Activated CD8-positive, alpha-beta memory T cell treated with anti-CD3 and anti-CD28 coated beads, Interleukin-2, amount 10 ng/mL, durations not matched to agents 7 days and 5 days (primary cell): ENCODE results near the gene TPPP2. TPM values are rescaled to one million over a fixed set of nuclear protein-coding genes. Genes with fewer than 3 reads are reported as not detected.
"Not testable (repeated sequence)": the region's sequence is repeated elsewhere in the genome, so short reads cannot be mapped to it uniquely, and the experiment has no call there.

Source experiments
- ATAC-seq: fragments of 150-1000 bp; cut with Tn5 transposase; one replicate; pipeline ENCODE4 v1.10.0; 2021; ENCODE audit warnings: moderate library complexity
- CTCF ChIA-PET: fragments of 350-600 bp; sonication (Branson Sonifier 250); formaldehyde crosslinking; loops from one replicate; lab custom pipeline; 2021; ENCODE audit warnings: antibody characterized with exemption; lab: Charles Lee
- DNase-seq: peaks from one replicate; pipeline ENCODE4 v3.0.0-alpha.2; 2020
- H3K27ac Mint-ChIP-seq: one replicate; pipeline ENCODE4 v1.8.0; 2021; ENCODE audit warnings: mild to moderate bottlenecking, mixed read lengths
- H3K27me3 Mint-ChIP-seq: one replicate; pipeline ENCODE4 v1.8.0; 2021; ENCODE audit warnings: mixed read lengths
- H3K36me3 Mint-ChIP-seq: one replicate; pipeline ENCODE4 v1.8.0; 2021; ENCODE audit warnings: mild to moderate bottlenecking, mixed read lengths
- H3K4me1 Mint-ChIP-seq: one replicate; pipeline ENCODE4 v1.8.0; 2021; ENCODE audit warnings: mixed read lengths
- H3K4me3 Mint-ChIP-seq: one replicate; pipeline ENCODE4 v1.8.0; 2021; ENCODE audit warnings: mild to moderate bottlenecking, moderate library complexity, mixed read lengths
- H3K9me3 Mint-ChIP-seq: one replicate; pipeline ENCODE4 v1.8.0; 2022; ENCODE audit warnings: low read depth, mixed read lengths
- total RNA-seq, 2 experiments: library from RNA; stranded (reverse); gene quantifications; one replicate each; pipeline ENCODE4 v1.2.3, GENCODE V29; 2021

Gene TPPP2
- total RNA-seq, 2 experiments from 2014 or later: not detected

DNA sequence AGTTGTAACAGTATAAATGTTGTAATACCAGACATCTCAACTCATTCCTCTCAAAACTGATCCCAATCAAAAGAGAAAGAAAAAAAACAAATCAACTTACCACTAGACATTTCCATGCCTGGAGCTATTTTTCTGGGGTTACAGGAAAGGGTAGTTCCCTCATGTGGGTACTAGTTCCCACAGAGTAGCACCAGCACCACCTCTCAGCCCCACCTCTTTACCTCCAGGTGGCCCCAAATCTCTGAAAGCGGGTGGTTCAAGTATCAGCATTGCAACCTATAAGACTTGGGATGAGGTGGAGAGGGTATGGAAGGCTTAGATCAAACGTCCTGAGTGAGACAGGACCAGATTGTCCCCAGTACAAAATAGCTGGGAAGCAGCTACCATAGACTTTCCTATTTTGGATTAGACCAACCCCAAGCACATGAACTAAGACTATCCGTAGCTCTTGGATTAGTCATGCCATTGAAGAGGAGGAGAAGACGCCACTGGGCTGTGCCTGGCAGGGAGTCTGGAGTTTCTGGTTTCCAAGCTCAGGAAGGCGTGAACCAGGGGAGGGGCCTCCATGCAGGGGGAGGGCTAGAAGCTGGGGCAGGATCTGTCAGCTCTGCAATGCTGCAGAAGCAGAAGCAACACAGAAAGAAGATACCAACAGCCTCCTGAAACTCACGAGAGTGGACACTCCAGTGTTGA is 31.2 kb upstream of the TPPP2 start, which contains the start of gene SLC39A2:
SLC39A2 (plus strand) TSS at position 620 of the 693 bp plus-strand sequence. CDS start 154 bp downstream, outside the sequence.
- H3K27ac Mint-ChIP-seq: no peak within 1 kb of the TSS
- DNase-seq (no peak), ATAC-seq (no peak)
- CTCF ChIA-PET: interaction anchor here (1.6 to 4.6 kb wide), 3 partner anchors 16 to 106 kb away, joined by 5 to 21 read pairs (median 15); no protein-coding TSS in a partner anchor
- H3K9me3 Mint-ChIP-seq: no peaks in the 10 kb centered on the region
- H3K27me3 Mint-ChIP-seq: no peaks in the 10 kb centered on the region
- H3K36me3 Mint-ChIP-seq: peaks cover 29% of the 10 kb centered on the region
- no peak within 1 kb of the TSS for H3K4me3 Mint-ChIP-seq
- H3K4me1 Mint-ChIP-seq: peaks cover 10% of the 10 kb centered on the region

DNA sequence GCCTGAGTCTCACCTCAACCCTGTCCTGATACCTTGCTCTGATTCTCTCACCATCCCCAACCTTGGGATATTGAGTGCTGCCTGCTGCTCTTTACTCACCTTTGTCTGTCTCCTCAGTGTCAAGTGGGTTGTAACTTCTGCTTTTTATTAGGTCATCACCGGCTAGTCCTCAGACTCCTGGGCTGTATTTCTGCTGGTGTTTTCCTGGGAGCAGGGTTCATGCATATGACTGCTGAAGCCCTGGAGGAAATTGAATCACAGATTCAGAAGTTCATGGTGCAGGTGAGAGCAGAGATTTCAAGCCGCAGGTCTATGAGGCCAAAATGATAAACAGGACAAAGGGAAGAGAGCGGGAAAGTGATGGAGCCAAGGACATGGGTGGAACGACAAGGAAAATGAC is 30.4 kb upstream of the TPPP2 start:
- peaks cover 5% of the 10 kb centered on the region for H3K4me1 Mint-ChIP-seq
- peaks cover 22% of the 10 kb centered on the region for H3K36me3 Mint-ChIP-seq
- H3K4me3 Mint-ChIP-seq: no peak overlapping the region
- no peak for DNase-seq
- H3K27ac Mint-ChIP-seq: no peak overlapping the region
- H3K27me3 Mint-ChIP-seq: no peaks in the 10 kb centered on the region
- CTCF ChIA-PET: interaction anchor here (4.4 to 4.6 kb wide), 2 partner anchors 16 to 28 kb away, joined by 15 to 21 read pairs; no protein-coding TSS in a partner anchor
- ATAC-seq: no peak
- H3K9me3 Mint-ChIP-seq: no peaks in the 10 kb centered on the region

DNA sequence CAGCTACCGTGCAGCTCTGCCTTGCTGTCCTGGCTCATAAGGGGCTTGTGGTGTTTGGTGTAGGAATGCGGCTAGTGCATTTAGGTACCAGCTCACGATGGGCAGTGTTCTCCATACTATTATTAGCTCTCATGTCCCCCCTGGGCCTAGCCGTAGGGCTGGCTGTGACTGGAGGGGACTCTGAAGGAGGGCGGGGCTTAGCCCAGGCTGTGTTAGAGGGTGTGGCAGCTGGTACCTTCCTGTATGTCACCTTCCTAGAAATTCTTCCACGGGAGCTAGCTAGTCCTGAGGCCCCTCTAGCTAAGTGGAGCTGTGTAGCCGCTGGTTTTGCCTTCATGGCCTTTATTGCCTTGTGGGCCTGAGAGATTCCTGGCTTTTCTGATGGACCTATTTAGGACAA is 28.8 kb upstream of the TPPP2 start:
- peaks cover 9% of the 10 kb centered on the region for H3K36me3 Mint-ChIP-seq
- DNase-seq: no peak
- CTCF ChIA-PET: interaction anchor here (1.1 to 3.0 kb wide), 3 partner anchors 14 to 103 kb away, joined by 3 to 13 read pairs (median 6); no protein-coding TSS in a partner anchor
- H3K27me3 Mint-ChIP-seq: no peaks in the 10 kb centered on the region
- H3K4me3 Mint-ChIP-seq: no peak overlapping the region
- no peaks in the 10 kb centered on the region for H3K9me3 Mint-ChIP-seq
- no peaks in the 10 kb centered on the region for H3K4me1 Mint-ChIP-seq
- no peak for ATAC-seq
- no peak overlapping the region for H3K27ac Mint-ChIP-seq

DNA sequence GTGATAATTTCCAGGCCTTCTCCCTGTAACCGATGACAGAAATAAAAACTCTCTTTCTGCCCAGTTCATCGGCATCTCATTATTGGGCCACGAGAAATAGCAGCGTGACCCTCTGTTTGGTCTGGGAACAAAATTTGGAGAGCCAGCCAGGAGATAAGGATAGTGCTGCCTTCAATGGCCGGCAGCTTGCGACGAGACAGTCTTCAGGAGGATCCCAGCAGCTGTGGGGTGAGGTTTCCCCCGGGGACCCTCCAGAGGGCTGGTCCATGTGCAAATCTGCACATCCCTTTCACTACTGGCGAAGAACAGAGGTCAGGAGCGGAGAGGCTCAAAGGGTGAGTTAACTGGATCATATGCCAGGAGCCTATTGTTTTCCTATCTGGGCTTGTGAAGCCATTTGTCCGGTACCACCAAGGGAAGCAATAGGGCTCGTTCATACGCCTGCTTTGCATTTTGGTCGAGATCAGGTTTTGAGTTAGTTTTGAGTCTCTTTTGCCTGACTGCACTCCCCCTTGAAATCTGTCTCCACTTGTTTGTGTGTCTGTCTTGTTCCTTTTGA is 26.1 kb upstream of the TPPP2 start:
- Mint-ChIP-seq H3K4me1 (no peaks in the 10 kb centered on the region), H3K9me3 (no peaks in the 10 kb centered on the region)

DNA sequence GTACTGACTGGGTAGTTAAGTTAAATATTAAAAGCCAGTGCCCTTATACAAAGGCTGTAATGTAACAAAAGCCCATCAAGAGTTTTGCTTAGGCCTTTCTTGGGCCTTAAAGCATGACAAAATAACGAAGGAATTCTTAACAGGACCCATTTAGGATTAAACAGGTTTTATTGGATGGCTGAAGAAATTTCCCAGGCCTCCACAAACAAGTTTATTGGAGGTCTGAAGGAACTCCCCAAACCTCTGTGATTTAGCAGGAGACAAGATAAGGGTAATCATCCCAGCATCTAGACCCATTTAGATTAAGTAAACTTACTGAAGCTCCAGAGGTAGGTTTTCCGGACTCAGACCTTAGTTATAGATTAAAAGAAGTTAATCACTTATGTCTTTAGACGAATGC is 20.3 kb upstream of the TPPP2 start:
- H3K4me1 Mint-ChIP-seq, H3K9me3 Mint-ChIP-seq, H3K4me3 Mint-ChIP-seq, DNase-seq, H3K36me3 Mint-ChIP-seq, CTCF ChIA-PET, H3K27ac Mint-ChIP-seq, ATAC-seq: not testable (repeated sequence)
- H3K27me3 Mint-ChIP-seq: peaks cover 23% of the 10 kb centered on the region

More for the DNA sequence above, 26.1 kb upstream of the TPPP2 start:
- CTCF ChIA-PET: interaction anchor here (1.2 to 3.7 kb wide), 4 partner anchors 10 to 100 kb away, joined by 3 to 29 read pairs (median 4); no protein-coding TSS in a partner anchor
- Mint-ChIP-seq H3K36me3 (no peaks in the 10 kb centered on the region), H3K27me3 (no peaks in the 10 kb centered on the region), H3K27ac (no peak overlapping the region), H3K4me3 (no peak overlapping the region)
- no peak for DNase-seq
- ATAC-seq: no peak

DNA sequence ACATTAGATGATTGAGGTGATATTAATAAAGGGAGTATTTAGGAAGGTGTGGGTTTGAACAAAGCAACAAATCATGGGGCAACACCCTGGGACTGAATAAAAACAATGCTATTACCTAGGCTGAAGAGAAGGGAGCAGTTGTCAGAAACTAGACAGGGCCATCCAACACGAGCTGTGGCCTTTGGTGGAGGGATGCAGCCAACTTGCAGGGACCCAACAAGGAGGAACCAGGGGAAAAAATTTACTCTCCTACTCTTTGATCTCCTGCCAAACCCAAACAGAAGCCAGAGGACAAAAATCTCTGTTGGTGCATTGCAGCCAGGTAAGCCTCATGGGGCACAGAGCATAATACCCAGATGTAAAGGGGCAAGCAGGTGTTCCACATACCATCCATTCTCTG is 18.9 kb upstream of the TPPP2 start:
- H3K4me1 Mint-ChIP-seq: no peaks in the 10 kb centered on the region
- CTCF ChIA-PET: interaction anchor here (2.2 to 11.2 kb wide), 4 partner anchors 29 to 95 kb away, joined by 12 to 170 read pairs (median 122); partner anchors contain the start of gene ZNF219
- DNase-seq (no peak), ATAC-seq (no peak)
- H3K4me3 Mint-ChIP-seq: no peak overlapping the region
- H3K27ac Mint-ChIP-seq: no peak overlapping the region
- H3K36me3 Mint-ChIP-seq: no peaks in the 10 kb centered on the region
- H3K9me3 Mint-ChIP-seq: no peaks in the 10 kb centered on the region
- peaks cover 23% of the 10 kb centered on the region for H3K27me3 Mint-ChIP-seq

DNA sequence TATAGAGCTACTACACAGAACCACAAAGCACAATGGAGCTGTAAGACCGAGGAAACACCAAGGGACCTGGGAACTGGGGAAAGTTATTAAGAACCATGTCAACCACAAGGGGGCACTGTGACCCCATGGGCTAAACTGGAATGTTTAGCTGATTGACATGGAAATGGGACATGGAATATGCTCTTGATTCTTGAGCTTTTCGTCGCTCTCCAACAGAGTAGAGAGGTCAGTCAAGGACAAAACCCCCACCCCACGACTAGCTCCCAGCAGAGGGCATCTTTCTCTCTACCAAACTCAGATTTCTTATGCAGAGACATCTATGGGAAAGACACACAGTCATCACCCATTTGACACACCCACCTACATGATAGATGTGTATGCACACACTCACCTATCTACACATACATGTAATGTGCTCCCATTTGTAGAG is 15.2 kb upstream of the TPPP2 start:
- ATAC-seq (peak; percentile 78), DNase-seq (peak; percentile 83)
- no peaks in the 10 kb centered on the region for H3K9me3 Mint-ChIP-seq
- peaks cover 23% of the 10 kb centered on the region for H3K27me3 Mint-ChIP-seq
- CTCF ChIA-PET: interaction anchor here (0.7 to 11.2 kb wide), 44 partner anchors 9 to 540 kb away, joined by 3 to 170 read pairs (median 5); partner anchors contain the start of genes ARHGEF40, NDRG2, RNASE13 and RNASE8
- H3K4me3 Mint-ChIP-seq: no peak overlapping the region
- no peak overlapping the region for H3K27ac Mint-ChIP-seq
- no peaks in the 10 kb centered on the region for H3K4me1 Mint-ChIP-seq
- H3K36me3 Mint-ChIP-seq: no peaks in the 10 kb centered on the region

DNA sequence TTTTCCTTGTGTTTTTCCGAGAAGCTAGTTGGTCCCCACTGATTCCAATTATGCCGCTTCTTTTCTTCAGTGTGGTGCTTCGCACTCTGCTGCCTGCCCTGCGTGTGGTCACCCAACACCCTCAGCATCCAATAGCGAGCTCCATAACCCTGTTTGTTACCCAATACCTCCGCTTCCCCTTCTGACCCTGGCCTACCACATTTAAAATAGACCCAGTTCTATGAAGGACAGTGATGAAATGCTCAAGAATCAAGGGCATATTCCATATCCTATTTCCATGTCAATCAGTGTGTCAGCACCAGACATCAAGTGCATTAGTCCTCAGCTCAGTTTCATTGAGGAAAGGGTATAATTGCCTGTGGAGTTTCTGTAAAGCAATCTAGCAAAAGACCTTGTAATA is 14.7 kb upstream of the TPPP2 start:
- Mint-ChIP-seq H3K9me3 (no peaks in the 10 kb centered on the region), H3K4me3 (no peak overlapping the region), H3K36me3 (no peaks in the 10 kb centered on the region), H3K27ac (no peak overlapping the region), H3K27me3 (peaks cover 23% of the 10 kb centered on the region), H3K4me1 (no peaks in the 10 kb centered on the region)
- CTCF ChIA-PET: interaction anchor here (0.7 to 11.2 kb wide), 40 partner anchors 8 to 327 kb away, joined by 3 to 170 read pairs (median 6); partner anchors contain the start of genes ARHGEF40, NDRG2, RNASE13 and RNASE8
- DNase-seq (no peak), ATAC-seq (no peak)

DNA sequence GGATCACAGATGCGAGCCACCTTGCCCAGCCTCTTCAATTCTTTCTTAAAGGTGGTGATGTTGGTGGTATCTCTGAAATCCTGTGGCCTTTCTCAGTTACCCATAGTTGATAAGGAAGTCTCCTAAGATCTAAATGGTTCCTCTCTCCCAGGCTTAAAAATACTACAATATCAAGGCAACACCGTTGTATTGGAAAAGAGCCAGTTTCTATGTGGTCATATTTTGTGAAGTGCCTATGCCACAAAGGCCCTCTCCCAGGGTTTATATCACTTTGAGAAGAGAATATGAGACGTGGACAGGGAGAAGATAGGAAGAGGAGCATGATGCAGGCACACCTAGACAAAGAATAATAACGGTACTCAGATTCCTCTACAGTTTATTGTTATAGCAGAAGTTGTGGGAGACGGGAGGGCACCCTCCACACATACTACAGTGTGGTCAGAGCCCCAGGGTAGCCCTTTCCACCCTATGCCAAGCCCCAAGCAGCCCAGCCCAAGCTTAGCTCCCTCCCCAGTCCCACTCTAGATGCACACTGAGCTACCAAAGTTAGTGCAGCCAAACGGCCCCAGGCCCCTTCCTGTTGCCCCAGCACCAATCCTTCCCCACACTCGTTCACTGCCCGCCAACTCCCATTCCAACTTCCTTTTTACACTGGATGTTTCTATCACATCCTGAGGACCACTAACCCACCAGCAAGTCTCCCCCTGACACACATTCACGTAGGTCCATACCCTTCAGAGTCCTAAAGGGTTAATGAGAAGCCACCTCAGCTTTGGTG is 13.4 kb upstream of the TPPP2 start:
- Mint-ChIP-seq H3K27me3 (peaks cover 22% of the 10 kb centered on the region), H3K36me3 (no peaks in the 10 kb centered on the region), H3K4me1 (no peaks in the 10 kb centered on the region), H3K9me3 (no peaks in the 10 kb centered on the region), H3K27ac (no peak overlapping the region), H3K4me3 (no peak overlapping the region)
- ATAC-seq (no peak), DNase-seq (no peak)
- CTCF ChIA-PET: interaction anchor here (1.1 to 11.2 kb wide), 11 partner anchors 7 to 89 kb away, joined by 3 to 170 read pairs (median 26); partner anchors contain the start of genes NDRG2, RNASE13, SLC39A2 and TMEM253

DNA sequence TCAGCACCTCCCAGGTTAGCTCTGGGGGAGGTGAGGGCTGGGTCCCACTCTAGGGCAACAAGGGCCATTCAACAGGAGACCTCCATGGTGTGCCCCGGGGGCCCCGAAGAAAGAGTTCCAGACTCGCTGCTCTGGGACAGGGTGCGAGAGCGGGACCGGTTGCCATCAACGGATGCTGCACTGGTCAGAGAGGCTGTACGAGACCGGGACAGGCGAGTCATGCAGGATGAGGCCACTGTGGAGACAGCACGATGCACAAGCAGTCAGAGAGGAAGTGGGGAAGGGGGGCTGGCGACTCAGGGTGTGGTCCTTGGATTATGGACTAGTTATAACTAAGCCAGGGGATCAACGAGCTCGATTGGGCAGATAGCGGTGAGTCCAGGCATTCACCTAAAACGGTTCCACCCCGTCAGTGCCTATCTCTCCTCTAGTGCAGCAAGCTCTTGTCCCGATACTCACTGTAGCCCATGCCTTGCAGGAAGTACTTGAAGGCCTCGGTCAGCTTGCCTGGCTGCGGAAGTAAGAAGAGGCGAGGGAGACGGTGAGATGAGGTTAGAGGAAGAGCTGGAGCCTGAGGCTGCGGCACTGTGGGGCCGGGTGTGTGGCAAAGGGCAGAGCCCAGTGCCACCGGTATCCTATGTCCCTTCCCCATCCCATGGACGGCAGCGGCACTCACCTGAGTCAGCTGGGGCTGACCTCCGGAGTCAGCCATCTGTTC is 12.3 kb upstream of the TPPP2 start:
- peaks cover 18% of the 10 kb centered on the region for H3K27me3 Mint-ChIP-seq
- no peak overlapping the region for H3K4me3 Mint-ChIP-seq
- no peaks in the 10 kb centered on the region for H3K9me3 Mint-ChIP-seq
- H3K27ac Mint-ChIP-seq: no peak overlapping the region
- ATAC-seq: no peak
- no peaks in the 10 kb centered on the region for H3K36me3 Mint-ChIP-seq
- CTCF ChIA-PET: interaction anchor here (1.0 to 11.2 kb wide), 6 partner anchors 9 to 88 kb away, joined by 3 to 170 read pairs (median 21); partner anchors contain the start of genes RNASE13 and ZNF219
- no peak for DNase-seq
- no peaks in the 10 kb centered on the region for H3K4me1 Mint-ChIP-seq

DNA sequence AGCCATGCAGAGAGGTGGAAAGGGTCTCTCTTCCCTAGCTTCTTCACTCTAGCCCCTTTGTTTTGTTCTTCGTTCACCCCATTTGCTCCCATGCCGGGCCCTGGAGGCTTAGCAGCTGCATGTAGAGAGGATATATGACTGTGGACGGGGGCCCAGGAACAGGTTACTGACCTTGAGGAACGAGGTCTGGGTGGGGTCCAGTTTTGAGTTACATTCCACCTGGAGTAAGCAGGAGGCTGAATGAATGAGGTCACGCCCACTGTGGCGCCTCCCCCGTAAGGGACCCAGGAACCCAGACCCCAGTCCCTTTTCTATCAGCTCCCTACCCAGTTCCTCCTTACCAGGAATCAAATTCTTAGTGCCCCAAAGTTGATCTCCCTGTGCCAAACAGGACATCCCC is 11.7 kb upstream of the TPPP2 start:
- H3K9me3 Mint-ChIP-seq: no peaks in the 10 kb centered on the region
- no peak for ATAC-seq
- peaks cover 20% of the 10 kb centered on the region for H3K27me3 Mint-ChIP-seq
- no peaks in the 10 kb centered on the region for H3K4me1 Mint-ChIP-seq
- DNase-seq: no peak
- no peaks in the 10 kb centered on the region for H3K36me3 Mint-ChIP-seq
- CTCF ChIA-PET: interaction anchor here (1.0 to 11.2 kb wide), 5 partner anchors 10 to 86 kb away, joined by 3 to 170 read pairs (median 6); partner anchors contain the start of gene ZNF219
- no peak overlapping the region for H3K4me3 Mint-ChIP-seq
- no peak overlapping the region for H3K27ac Mint-ChIP-seq

DNA sequence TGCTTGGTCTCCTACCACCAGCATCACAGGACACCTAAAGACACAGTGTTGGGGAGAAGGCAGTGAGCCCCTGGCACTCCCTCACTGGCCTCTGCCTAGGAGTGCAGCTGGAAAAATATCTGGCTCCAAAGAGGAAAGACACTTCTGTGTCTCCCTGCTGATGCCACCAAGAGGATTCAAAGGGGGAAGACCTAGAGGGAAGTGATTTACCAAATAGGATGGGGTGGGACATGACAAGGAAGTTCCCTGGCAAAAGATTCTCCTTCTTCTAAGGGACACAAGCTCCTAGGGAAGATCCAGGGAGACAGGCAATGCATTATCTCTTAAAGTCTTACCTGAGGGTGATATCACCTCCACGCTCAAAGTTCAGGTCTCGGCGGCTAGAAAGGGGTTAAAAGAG is 11.2 kb upstream of the TPPP2 start:
- no peak for DNase-seq
- CTCF ChIA-PET: interaction anchor here (0.9 to 11.2 kb wide), 4 partner anchors 14 to 86 kb away, joined by 3 to 170 read pairs (median 4); partner anchors contain the start of gene ZNF219

More for the DNA sequence above, 11.2 kb upstream of the TPPP2 start:
- peaks cover under 1% of the 10 kb centered on the region for H3K4me1 Mint-ChIP-seq
- H3K36me3 Mint-ChIP-seq: no peaks in the 10 kb centered on the region
- H3K4me3 Mint-ChIP-seq: no peak overlapping the region
- peaks cover 24% of the 10 kb centered on the region for H3K27me3 Mint-ChIP-seq
- H3K27ac Mint-ChIP-seq: no peak overlapping the region
- H3K9me3 Mint-ChIP-seq: no peaks in the 10 kb centered on the region
- no peak for ATAC-seq
